Raji (cell line): ENCODE results near the gene EPHB1.

ENCODE experiments used
- POLR2A ChIP-seq: IDR thresholded peaks from 2 replicates; pipeline ENCODE4 v1.6.1; 2011; ENCODE audit warnings: low read depth, low read length, control low read depth; ENCODE audit not compliant: insufficient read depth

Gene EPHB1

DNA sequence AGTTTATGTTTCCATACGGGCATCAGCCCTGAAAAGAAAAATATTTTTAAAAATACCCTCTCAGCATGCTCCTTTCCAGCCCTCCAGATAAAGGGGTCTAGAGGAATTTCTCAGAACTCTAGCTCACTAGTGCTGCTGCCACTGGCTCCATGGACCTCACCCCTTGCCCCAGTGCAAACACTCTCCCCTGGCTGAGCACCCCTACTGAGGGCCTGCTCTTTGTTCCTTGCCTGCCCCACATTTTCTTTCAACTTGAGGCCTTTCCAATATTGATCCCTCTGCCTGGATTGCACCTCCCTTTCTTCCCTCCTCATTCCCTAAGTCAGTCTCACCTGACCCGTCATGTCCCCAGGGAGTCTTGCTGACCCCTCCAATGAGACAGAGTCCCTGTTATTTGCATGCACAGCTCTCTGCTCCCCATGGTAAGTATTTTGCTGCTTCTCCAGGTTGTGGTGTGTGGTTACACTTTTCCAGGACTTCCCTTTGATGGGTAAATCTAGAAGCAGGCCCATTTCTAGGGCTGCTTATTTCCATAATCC, 196.5 kb downstream of the EPHB1 start:
- TF ChIP-seq POLR2A, result no peak

DNA sequence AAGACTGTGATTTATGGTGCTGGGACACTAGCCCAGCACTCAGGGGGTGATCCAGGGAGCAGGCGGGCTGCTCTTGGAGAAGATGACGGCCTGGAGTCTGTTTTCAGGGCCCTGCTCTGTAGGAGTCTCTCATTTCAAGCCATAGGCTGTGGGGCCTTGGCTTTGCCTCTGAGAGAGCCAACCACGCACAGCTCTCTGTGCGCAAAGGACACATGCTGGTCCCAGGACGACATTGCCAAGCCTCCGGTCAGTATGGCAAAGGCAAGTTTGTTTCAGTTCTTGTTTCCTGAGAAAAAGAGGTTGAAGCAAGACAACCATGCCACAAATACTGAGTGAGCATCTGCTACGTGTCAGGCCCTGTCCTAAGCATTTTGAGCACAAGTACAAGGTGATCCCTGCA, 197.1 kb downstream of the EPHB1 start:
- no peak for TF ChIP-seq POLR2A

DNA sequence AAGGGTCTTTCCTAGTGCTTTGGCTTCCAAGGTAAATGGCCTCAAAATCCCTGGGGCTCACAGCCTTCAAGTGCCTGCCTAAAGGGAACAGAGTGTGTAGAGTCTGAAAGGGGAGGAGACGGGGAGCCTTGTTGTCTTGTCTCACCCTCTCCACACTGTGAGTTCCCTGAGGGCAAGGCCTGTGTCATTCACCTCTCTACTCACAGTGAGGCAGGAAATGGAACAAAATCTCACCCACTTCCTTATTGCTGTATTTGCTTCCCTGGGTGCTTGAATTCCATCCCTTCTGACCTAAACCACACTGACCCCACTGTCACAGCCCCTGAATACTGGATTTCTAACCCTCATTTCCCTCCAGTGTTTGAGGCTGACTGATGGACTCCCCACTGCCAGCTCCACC, 197.5 kb downstream of the EPHB1 start:
- TF ChIP-seq POLR2A, result no peak

DNA sequence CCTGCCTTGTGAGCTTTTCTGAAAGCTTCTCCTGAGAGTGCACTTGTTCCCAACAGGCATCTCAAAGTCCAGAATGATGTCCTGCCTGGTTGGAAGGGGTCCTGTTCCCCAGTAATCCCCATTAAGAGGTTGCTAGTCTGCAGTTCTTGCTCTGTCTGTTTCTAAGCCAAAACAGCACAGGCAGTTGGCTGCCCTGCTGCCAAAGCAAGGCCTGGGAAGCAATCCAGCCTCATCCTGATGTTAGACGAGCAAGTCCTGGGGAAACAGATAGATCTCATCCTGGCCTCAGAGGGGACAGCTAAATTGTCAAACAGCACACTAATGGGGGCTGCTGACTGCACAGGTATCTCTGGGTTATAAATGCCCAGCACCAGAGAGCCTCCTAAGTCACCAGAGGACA, 198.0 kb downstream of the EPHB1 start:
- TF ChIP-seq POLR2A, result no peak

DNA sequence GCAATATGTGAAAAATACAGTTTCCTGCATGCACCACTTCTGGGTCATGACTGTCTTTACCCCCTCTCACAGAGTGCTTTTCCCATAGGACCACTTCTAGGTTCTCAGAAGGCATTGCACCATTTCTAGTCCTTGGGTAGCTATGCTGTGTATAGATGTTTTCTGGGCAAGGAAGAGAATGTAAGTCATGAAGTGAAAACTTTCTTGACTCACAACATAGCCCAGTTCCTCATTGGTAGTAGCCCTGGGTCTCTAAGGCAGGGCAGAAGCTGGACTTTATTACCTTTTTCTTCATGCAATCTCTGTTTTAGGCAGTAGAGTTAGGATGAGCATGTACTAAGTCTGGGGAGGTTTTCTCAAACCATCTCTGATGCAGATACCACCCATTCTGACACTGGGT, 203.1 kb downstream of the EPHB1 start:
- no peak for TF ChIP-seq POLR2A

DNA sequence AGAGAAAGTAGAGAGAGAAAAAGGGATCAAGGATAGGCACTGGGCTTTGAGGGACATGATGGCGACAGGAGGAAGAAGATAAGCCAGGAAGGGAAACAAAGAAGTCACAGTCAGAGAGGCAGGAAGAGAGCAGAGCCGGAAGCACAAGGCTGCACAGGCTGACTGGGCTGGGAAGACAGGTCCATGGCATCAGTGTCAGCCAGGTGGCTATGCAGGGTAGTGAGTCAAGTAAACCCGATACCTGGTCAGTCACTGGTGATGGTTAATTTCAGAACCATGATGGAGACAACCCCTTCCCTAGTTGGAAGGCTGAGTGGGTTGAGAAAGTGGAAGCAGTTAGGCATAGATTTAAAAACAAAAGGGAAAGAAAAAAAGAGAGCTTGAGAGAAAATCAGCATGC, 203.8 kb downstream of the EPHB1 start:
- no peak for TF ChIP-seq POLR2A

DNA sequence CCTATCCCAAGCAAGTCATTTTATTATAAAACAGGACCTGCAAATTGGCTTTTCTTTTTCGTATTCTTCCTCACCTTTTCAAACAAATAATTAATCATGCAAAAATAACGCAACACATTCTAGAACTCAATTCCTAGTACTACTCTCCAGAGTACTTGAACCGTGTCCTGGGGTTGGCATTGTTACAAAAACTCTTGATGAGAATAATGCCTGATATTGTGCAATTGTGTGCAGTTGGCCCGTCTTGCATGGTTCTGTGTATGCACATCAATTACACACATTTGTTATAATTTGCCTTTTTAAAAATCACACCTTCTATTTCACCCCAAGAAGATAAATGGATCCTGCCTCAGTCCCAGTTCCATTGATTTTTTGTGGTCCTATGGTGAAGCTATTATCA, 205.4 kb downstream of the EPHB1 start:
- TF ChIP-seq POLR2A, result no peak

DNA sequence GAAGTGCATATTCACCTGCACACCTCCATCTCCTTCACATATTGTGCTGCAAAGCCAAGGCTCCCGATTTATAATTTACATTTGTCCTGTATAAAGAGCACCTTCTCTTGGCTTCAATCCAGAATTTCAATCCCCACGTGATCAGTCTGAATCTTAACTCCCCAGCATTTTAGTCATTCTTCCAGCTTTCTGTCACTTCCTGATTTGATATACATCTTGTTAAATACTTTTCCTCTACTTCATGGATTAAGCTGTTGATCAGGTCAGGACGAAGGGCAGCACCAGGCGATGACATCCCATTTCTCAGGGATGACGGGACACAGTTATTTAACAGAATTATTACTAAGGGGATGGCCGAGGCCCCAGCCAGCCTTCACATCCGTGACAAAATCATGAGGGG, 212.5 kb downstream of the EPHB1 start:
- no peak for TF ChIP-seq POLR2A

DNA sequence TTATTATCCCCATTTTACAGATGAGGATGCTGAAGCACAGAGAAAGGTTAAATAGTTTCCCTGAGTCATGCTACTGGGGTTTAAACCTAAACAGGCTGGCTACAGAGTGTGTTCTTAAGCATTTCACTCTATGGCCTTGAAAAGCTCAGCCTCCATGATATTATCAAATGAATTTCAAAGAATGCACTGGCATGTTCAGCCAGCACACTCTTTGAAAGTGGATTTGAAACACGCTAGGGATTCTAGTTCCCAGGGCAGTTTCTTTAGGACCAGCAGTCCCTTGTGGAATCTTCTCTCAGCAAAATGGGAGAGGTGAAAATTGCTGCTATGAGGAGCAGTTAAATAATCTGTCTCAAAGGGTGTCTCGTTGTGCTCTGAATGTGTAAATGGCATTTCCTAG, 213.3 kb downstream of the EPHB1 start:
- TF ChIP-seq POLR2A, result no peak

DNA sequence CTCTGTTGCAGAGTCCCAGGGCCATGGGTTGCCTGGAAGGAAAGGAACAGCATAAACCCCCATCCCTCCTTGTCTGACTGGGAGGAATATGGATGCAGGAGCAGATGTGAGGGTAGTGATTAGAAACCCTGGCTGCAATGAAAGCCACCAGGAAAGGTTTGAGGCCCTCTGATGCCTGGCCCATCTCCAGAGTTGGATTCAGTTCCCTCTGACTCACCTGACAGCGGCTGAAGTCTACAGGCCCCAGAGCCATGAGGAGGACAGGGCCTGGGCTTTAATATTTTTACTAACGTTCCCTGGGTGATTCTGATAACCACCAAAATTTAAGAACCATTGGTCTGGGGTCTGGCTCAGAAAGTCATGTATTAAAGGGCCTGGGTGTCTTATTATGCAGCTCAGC, 214.0 kb downstream of the EPHB1 start:
- TF ChIP-seq POLR2A, result no peak

DNA sequence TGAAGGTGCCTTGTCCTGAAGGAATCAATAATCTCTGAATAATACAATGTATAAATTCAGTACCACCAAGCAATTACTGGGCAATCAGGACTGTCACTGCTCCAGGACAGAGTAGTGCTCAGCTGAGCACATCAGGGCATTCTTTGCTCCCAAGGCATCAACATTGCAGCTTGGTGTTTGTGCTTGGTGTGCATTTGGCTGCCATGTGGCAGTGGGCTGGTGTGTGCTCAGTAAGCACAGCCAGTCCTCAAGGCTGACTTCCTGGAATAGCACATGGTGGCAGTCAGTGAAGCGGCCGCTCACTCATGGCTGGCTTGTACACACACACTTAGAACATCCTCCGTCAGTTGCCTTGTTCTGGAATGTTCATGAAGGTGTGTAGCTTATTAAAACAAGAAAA, 217.0 kb downstream of the EPHB1 start:
- TF ChIP-seq POLR2A, result no peak

DNA sequence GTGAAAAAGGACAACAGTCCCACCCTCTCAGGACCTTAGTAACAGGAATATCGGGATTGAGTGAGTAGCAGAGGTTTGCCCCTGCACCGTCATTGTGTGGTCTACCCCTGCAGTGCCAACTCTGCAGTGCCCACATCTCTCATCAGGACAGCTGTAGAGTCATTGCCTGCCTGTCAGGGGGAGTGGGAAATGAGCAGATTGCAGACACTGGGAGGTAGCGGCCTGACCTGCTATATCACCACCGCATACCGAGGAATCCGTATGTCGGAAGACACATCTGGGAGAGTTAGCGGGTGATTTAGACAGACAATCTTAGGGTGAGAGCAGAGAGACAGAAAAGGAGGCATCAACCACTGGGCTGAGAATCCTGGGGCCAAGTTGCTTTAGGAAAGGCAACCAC, 218.1 kb downstream of the EPHB1 start:
- TF ChIP-seq POLR2A, result no peak

DNA sequence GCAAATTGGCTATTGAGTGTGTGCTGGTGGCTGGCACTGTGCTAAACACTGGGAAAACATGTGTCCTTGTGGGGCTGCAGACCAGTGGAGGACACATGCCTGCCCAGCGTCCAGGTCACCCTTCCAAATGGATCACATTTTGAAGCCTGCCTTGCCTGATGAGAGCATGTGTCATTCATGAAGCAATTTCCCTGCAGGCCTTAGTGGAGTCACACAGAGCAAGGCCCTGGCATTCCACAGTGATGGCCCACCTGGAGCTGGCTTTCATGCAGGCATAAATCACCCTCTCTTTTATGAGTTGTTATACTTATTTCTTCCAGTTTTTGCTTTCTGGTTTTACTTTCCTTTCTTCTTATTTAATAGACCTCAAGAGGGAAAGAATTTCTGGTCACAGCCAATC, 219.5 kb downstream of the EPHB1 start:
- TF ChIP-seq POLR2A, result no peak

DNA sequence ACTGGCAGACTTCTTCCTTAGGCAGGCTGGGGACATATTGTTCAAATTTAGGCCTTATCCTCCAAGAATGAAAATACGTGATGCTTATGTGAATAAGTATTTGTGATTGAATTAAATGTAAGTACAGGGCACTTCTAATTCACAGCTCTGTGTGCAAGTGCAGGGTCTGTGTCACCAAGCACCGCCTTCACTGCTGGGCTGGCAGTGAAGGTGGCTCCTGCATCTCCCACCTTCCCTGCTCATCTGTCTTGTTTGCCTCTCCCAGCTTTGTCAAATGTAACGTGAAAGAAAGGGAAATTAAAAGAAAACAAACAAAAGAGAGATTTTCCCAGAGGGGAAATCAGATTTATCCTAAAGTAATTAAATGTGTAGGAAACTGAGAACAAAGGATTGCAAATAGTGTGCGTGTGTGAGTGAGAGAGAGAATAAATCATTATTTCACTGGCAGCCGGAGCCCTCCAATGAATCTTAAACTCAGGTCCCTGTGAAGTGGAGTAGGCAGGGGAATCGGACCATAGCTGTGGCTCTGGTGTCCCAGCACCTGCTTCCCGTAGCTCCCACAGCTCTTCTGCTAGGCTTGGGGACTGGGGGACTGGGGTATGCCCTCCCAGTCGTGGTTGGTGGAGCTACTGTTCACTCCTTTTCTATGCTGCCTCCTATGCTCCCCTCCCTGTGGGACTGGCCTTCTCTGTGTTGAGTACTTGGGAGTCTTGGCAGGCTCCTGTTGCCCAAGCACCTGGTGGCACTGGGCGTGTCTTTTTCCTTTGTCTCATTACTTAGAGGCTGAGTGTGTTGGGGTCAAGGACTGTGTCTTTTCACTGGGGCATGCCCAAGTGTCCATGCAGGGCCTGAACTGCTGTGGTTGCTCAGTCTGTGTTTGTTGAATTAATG, 222.2 kb downstream of the EPHB1 start:
- TF ChIP-seq POLR2A, result no peak

DNA sequence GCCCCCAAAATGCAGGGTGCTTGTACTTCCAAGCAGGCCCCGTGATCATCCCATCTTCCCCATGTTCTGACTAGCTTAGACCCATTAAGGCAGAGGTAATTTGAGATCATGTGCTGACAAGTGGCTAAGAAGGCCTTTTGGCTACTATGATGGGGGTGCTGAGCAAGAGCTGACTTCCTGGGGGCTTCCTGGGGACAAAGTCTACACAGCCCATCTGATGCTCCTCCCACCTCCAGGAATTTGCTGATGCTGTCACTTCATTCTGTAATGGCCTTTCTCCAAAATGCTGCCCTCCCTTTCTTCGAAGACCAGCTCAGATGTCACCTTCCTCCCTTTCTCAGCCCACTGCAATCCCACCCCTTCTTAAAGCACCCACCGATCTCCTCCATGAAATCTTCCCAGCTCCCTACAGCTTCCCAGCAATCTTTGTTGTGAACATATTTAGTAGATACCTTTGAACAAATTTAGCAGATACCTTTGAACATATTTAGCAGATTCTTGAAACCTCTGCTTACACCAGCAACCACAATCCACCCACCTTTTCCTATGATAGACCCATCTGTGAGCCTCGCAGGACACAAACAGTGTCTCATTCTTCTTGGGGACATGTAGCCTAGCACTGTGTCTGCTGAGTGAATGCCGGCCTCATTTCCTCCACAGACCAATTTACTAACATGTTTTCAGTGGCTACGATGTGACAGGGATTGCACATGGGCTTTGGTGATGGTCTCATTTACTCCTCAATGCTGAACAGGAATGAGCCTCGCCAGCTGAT, 223.3 kb downstream of the EPHB1 start:
- TF ChIP-seq POLR2A, result no peak

DNA sequence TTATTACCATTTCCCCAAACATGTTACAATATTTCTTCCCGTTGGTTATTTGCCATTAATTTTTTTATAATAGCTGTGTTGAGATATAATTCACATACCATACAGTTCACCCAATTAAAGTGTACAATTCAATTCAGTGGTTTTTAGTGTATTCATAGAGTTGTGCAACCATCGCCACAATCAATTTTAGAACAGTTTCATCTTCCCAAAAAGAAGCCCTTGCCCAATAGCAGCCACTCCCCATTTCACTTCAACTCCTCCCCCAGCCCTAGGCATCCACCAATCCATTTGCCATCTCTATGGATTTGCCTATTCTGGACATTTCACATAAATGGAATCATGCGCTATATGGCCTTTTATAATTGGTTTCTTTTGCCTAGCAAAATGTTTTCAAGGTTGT, 225.1 kb downstream of the EPHB1 start:
- no peak for TF ChIP-seq POLR2A

DNA sequence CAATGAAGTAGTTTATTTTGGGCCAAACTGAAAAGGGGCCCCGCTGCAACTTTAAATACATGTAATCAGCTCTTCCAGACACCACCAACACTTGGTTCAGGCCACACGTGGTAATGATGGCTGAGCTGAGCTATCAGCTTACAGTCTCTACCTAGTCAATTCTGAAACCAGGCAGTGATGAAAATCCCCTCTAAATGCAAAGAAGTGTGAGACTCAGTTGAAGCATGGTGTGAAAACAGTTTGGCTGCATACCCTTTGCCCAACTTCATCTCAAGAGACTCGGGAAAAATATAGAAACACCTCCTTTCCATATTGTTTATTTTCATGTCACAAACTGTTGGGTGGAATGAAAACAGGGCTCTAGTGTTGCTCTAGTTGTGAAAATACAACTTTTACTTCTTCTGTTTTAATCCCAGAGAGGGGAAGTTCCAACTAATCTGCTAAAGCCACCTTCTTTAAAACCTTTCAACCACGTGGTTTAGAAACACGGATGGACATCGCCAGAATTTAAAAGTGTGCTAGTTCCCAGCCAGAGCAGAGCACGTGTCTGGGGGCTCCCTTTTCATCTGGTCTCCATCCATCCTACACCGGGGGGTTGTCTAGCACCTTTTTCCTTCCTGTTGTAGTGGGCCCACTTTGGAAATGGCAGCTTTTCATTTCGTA, 229.1 kb downstream of the EPHB1 start:
- TF ChIP-seq POLR2A, result no peak
